CD4-positive, alpha-beta memory T cell (primary cell): Measurements from ENCODE around the gene DUSP15. TPM values are rescaled to one million over a fixed set of nuclear protein-coding genes. Genes with fewer than 3 reads are reported as not detected.
A peak's percentile ranks its signal among the peaks of the same experiment; 100 is the strongest.

Source experiments
- CTCF ChIA-PET: fragments of 350-600 bp; sonication (Branson Sonifier 250); formaldehyde crosslinking; loops from one replicate; lab custom pipeline; 2021; ENCODE audit warnings: inconsistent platforms; ENCODE audit not compliant: partially characterized antibody; lab: Charles Lee
- POLR2A ChIA-PET: fragments of 350-600 bp; sonication (Branson Sonifier 250); formaldehyde crosslinking; loops from one replicate; lab custom pipeline; 2021; ENCODE audit not compliant: partially characterized antibody; lab: Charles Lee
- DNase-seq, 5 donors: peaks; one replicate each; pipeline versions ENCODE4 v3.0.0 to v3.0.0-alpha.2; 2020 to 2022; ENCODE audit warnings: mixed read lengths in 1 of 5
- H3K27ac ChIP-seq: one replicate; pipeline ENCODE4 v1.7.0; 2013; ENCODE audit warnings: low read depth, low read length
- H3K27me3 ChIP-seq: 2 replicates; pipeline ENCODE4 v1.7.0; 2013; ENCODE audit warnings: mild to moderate bottlenecking, low read length, moderate library complexity; ENCODE audit not compliant: insufficient read depth
- H3K36me3 ChIP-seq: 2 replicates; pipeline ENCODE4 v1.7.0; 2013; ENCODE audit warnings: mild to moderate bottlenecking, low read length, moderate library complexity; ENCODE audit not compliant: insufficient read depth
- H3K4me1 ChIP-seq: 2 replicates; pipeline ENCODE4 v1.7.0; 2013; ENCODE audit warnings: mild to moderate bottlenecking, low read length, moderate library complexity; ENCODE audit not compliant: insufficient read depth
- H3K4me3 ChIP-seq, 2 donors: one replicate each; pipeline ENCODE4 v1.7.0; 2013; ENCODE audit warnings: low read length in 2 of 2, mild to moderate bottlenecking in 1 of 2
- H3K9me3 ChIP-seq, 2 donors: one replicate each; pipeline ENCODE4 v1.7.0; 2013; ENCODE audit warnings: low read length in 2 of 2, control low read depth in 1 of 2; ENCODE audit not compliant: control insufficient read depth in 1 of 2
- H3K27ac Mint-ChIP-seq, 7 donors: one replicate each; pipeline ENCODE4 v1.8.0; 2020 to 2021; ENCODE audit warnings: mixed read lengths in 7 of 7, mild to moderate bottlenecking in 6 of 7, inconsistent platforms in 3 of 7, moderate library complexity in 3 of 7
- H3K27me3 Mint-ChIP-seq, 2 donors: one replicate each; pipeline ENCODE4 v1.8.0; 2020 to 2021; ENCODE audit warnings: mixed read lengths in 2 of 2
- H3K36me3 Mint-ChIP-seq, 2 donors: one replicate each; pipeline ENCODE4 v1.8.0; 2020 to 2021; ENCODE audit warnings: mixed read lengths in 2 of 2, inconsistent platforms in 1 of 2, mild to moderate bottlenecking in 1 of 2
- H3K4me1 Mint-ChIP-seq, 4 donors: one replicate each; pipeline ENCODE4 v1.8.0; 2020 to 2021; ENCODE audit warnings: mixed read lengths in 4 of 4, mild to moderate bottlenecking in 1 of 4
- H3K4me3 Mint-ChIP-seq, 8 donors: one replicate each; pipeline ENCODE4 v1.8.0; 2020 to 2021; ENCODE audit warnings: mixed read lengths in 8 of 8, mild to moderate bottlenecking in 7 of 8, moderate library complexity in 6 of 8, inconsistent platforms in 3 of 8
- H3K9me3 Mint-ChIP-seq, 8 donors: one replicate each; pipeline ENCODE4 v1.8.0; 2020 to 2021; ENCODE audit warnings: mixed read lengths in 8 of 8, mild to moderate bottlenecking in 5 of 8, inconsistent platforms in 3 of 8, moderate library complexity in 1 of 8
- intact Hi-C: fragments of 100-400 bp; cut with micrococcal nuclease; formaldehyde crosslinking; loops from one replicate; pipeline ENCODE4 v1.15.1; 2023
- polyA plus RNA-seq, 2 donors: library from polyadenylated mRNA; unstranded; fragments of 300-500 nt; fragmentation: Illumina TruSeq; gene quantifications; one replicate each; pipeline ENCODE4 v1.2.3, GENCODE V29; 2021
- total RNA-seq, 2 experiments: library from RNA; stranded (reverse); gene quantifications; one replicate each; pipeline ENCODE4 v1.2.3, GENCODE V29; 2021

Gene DUSP15
- total and polyA plus RNA-seq, 4 experiments from 2014 or later = not detected

GRCh38 chr20:31862506-31862905 is 7.8 kb downstream of the DUSP15 start:
- Mint-ChIP-seq H3K27ac (no peak overlapping the region), H3K4me3 (peak overlapping the region in 2 of 8 donors; percentile 1 to 4), H3K36me3 (no peaks in the 10 kb centered on the region), H3K9me3 (no peaks in the 10 kb centered on the region), H3K4me1 (peaks cover 0 to 14% (median 3%) of the 10 kb centered on the region in 4 donors), H3K27me3 (peaks cover 8 to 19% of the 10 kb centered on the region in 2 donors)
- H3K27ac ChIP-seq = no peak overlapping the region
- no peaks in the 10 kb centered on the region for H3K36me3 ChIP-seq
- H3K27me3 ChIP-seq = peaks cover 29% of the 10 kb centered on the region
- CTCF ChIA-PET = interaction anchor here (1.0 to 4.2 kb wide), 3 partner anchors 9 to 201 kb away, joined by 3 to 24 read pairs (median 11); no protein-coding TSS in a partner anchor
- peaks cover 12% of the 10 kb centered on the region for H3K4me1 ChIP-seq
- H3K9me3 ChIP-seq = no peaks in the 10 kb centered on the region
- DNase-seq = no peak
- intact Hi-C loops = no loop called here
- POLR2A ChIA-PET = no interaction called here
- no peak overlapping the region for H3K4me3 ChIP-seq

GRCh38 chr20:31862157-31862470 is 8.2 kb downstream of the DUSP15 start:
- DNase-seq = no peak
- intact Hi-C loops = no loop called here
- H3K27me3 Mint-ChIP-seq = peaks cover 11 to 22% of the 10 kb centered on the region in 2 donors
- peak overlapping the region; percentile 46 to 74 (median 54) for H3K4me3 Mint-ChIP-seq
- Histone ChIP-seq H3K27ac (no peak overlapping the region), H3K27me3 (peaks cover 29% of the 10 kb centered on the region), H3K4me3 (no peak overlapping the region), H3K36me3 (no peaks in the 10 kb centered on the region), H3K9me3 (no peaks in the 10 kb centered on the region), H3K4me1 (peaks cover 12% of the 10 kb centered on the region)
- CTCF ChIA-PET = interaction anchor here (1.0 to 4.2 kb wide), 3 partner anchors 9 to 201 kb away, joined by 3 to 24 read pairs (median 11); no protein-coding TSS in a partner anchor
- POLR2A ChIA-PET = no interaction called here
- no peaks in the 10 kb centered on the region for H3K9me3 Mint-ChIP-seq
- H3K27ac Mint-ChIP-seq = peak overlapping the region in 1 of 7 donors; percentile 49
- H3K36me3 Mint-ChIP-seq = no peaks in the 10 kb centered on the region
- peaks cover 0 to 14% (median 3%) of the 10 kb centered on the region in 4 donors for H3K4me1 Mint-ChIP-seq

- Histone ChIP-seq H3K27me3 (peaks cover 29% of the 10 kb centered on the region), H3K4me3 (peak overlapping the region in 1 of 2 donors; percentile 49), H3K36me3 (no peaks in the 10 kb centered on the region), H3K4me1 (peaks cover 12% of the 10 kb centered on the region), H3K9me3 (no peaks in the 10 kb centered on the region), H3K27ac (no peak overlapping the region)
- ChIA-PET POLR2A (no interaction called here), CTCF (interaction anchor here (1.0 to 4.2 kb wide), 3 partner anchors 8 to 200 kb away, joined by 3 to 24 read pairs (median 11); no protein-coding TSS in a partner anchor)
- no peaks in the 10 kb centered on the region for H3K36me3 Mint-ChIP-seq
- DNase-seq = peak; percentile 52 to 69 (median 64)
- H3K9me3 Mint-ChIP-seq = no peaks in the 10 kb centered on the region
- peak overlapping the region in 1 of 7 donors; percentile 49 for H3K27ac Mint-ChIP-seq
- H3K4me1 Mint-ChIP-seq = peaks cover 0 to 14% (median 3%) of the 10 kb centered on the region in 4 donors
- peaks cover 11 to 22% of the 10 kb centered on the region in 2 donors for H3K27me3 Mint-ChIP-seq
- H3K4me3 Mint-ChIP-seq = peak overlapping the region; percentile 46 to 74 (median 54)
- intact Hi-C loops = loop anchor here (1.0 kb wide), 1 partner anchor 19 kb away; no protein-coding TSS in a partner anchor
These were observed 8.8 kb downstream of the DUSP15 start for GRCh38 chr20:31861385-31862156.

- Mint-ChIP-seq H3K4me3 (peak overlapping the region in 6 of 8 donors; percentile 13 to 56 (median 49)), H3K9me3 (no peaks in the 10 kb centered on the region), H3K27ac (no peak overlapping the region), H3K36me3 (no peaks in the 10 kb centered on the region), H3K4me1 (peaks cover 0 to 14% (median 3%) of the 10 kb centered on the region in 4 donors), H3K27me3 (peaks cover 11 to 22% of the 10 kb centered on the region in 2 donors)
- Histone ChIP-seq H3K27ac (no peak overlapping the region), H3K4me1 (peaks cover 12% of the 10 kb centered on the region), H3K27me3 (peaks cover 29% of the 10 kb centered on the region), H3K9me3 (no peaks in the 10 kb centered on the region), H3K4me3 (peak overlapping the region in 1 of 2 donors; percentile 49), H3K36me3 (no peaks in the 10 kb centered on the region)
- ChIA-PET CTCF (interaction anchor here (3.1 kb wide), 1 partner anchor 14 kb away, joined by 11 read pairs; no protein-coding TSS in a partner anchor), POLR2A (no interaction called here)
- intact Hi-C loops = loop anchor here (1.0 kb wide), 1 partner anchor 19 kb away; no protein-coding TSS in a partner anchor
- DNase-seq = no peak
These were observed 9.3 kb downstream of the DUSP15 start for GRCh38 chr20:31861135-31861384.

GRCh38 chr20:31860390-31861134 is 9.8 kb downstream of the DUSP15 start:
- Mint-ChIP-seq H3K4me1 (peaks cover 0 to 14% (median 3%) of the 10 kb centered on the region in 4 donors), H3K27ac (no peak overlapping the region), H3K9me3 (no peaks in the 10 kb centered on the region), H3K36me3 (no peaks in the 10 kb centered on the region), H3K4me3 (peak overlapping the region in 7 of 8 donors; percentile 13 to 56 (median 49)), H3K27me3 (peaks cover 11 to 22% of the 10 kb centered on the region in 2 donors)
- peaks cover 12% of the 10 kb centered on the region for H3K4me1 ChIP-seq
- CTCF ChIA-PET = interaction anchor here (1.2 to 3.1 kb wide), 4 partner anchors 9 to 230 kb away, joined by 4 to 11 read pairs (median 7); partner anchors contain the start of gene PDRG1
- H3K27ac ChIP-seq = no peak overlapping the region
- no peaks in the 10 kb centered on the region for H3K9me3 ChIP-seq
- peaks cover 29% of the 10 kb centered on the region for H3K27me3 ChIP-seq
- POLR2A ChIA-PET = no interaction called here
- no peak for DNase-seq
- H3K4me3 ChIP-seq = peak overlapping the region in 1 of 2 donors; percentile 49
- intact Hi-C loops = loop anchor here (1.0 kb wide), 1 partner anchor 20 kb away; no protein-coding TSS in a partner anchor
- no peaks in the 10 kb centered on the region for H3K36me3 ChIP-seq

GRCh38 chr20:31859998-31860380 is 10.3 kb downstream of the DUSP15 start:
- H3K27me3 Mint-ChIP-seq = peaks cover 11 to 22% of the 10 kb centered on the region in 2 donors
- H3K36me3 Mint-ChIP-seq = no peaks in the 10 kb centered on the region
- intact Hi-C loops = no loop called here
- Histone ChIP-seq H3K27me3 (peaks cover 29% of the 10 kb centered on the region), H3K27ac (no peak overlapping the region), H3K36me3 (no peaks in the 10 kb centered on the region), H3K4me3 (no peak overlapping the region), H3K9me3 (no peaks in the 10 kb centered on the region), H3K4me1 (peaks cover 12% of the 10 kb centered on the region)
- ChIA-PET CTCF (interaction anchor here (0.9 to 3.1 kb wide), 5 partner anchors 8 to 231 kb away, joined by 3 to 11 read pairs (median 7); partner anchors contain the start of gene PDRG1), POLR2A (no interaction called here)
- peaks cover 0 to 14% (median 3%) of the 10 kb centered on the region in 4 donors for H3K4me1 Mint-ChIP-seq
- H3K9me3 Mint-ChIP-seq = no peaks in the 10 kb centered on the region
- H3K27ac Mint-ChIP-seq = no peak overlapping the region
- peak overlapping the region in 4 of 8 donors; percentile 5 to 33 (median 24) for H3K4me3 Mint-ChIP-seq
- DNase-seq = no peak
